GM23338 (cell line): ENCODE results near the gene AK6. TPM values are rescaled to one million over a fixed set of nuclear protein-coding genes. Genes with fewer than 3 reads are reported as not detected.

Experiments used
- ATAC-seq: fragments of 200-7000 bp; cut with Tn5 transposase; 3 replicates; pipeline ENCODE4 v1.9.1; 2020
- DNase-seq: peaks from one replicate; pipeline ENCODE4 v3.0.0-alpha.2; 2015; ENCODE audit warnings: low spot score
- H2AFZ ChIP-seq: fragments of 200-600 bp; sonication (generic); 2 replicates; pipeline ENCODE4 v1.8.0; 2016; ENCODE audit warnings: antibody characterized with exemption, mild to moderate bottlenecking, moderate library complexity
- H3F3A ChIP-seq: fragments of 200-600 bp; sonication (generic); replicated peaks from 2 replicates; pipeline ENCODE4 v1.8.0; 2017; ENCODE audit warnings: antibody characterized with exemption, mixed run types, low read depth
- H3K27ac ChIP-seq: fragments of 200-600 bp; sonication (generic); 2 replicates; pipeline ENCODE4 v1.6.1; 2016; ENCODE audit warnings: low read depth
- H3K27me3 ChIP-seq: fragments of 200-600 bp; sonication (generic); 2 replicates; pipeline ENCODE4 v1.8.0; 2016; ENCODE audit warnings: mild to moderate bottlenecking, mixed run types, moderate library complexity; ENCODE audit not compliant: insufficient read depth
- H3K36me3 ChIP-seq: fragments of 200-600 bp; sonication (generic); 2 replicates; pipeline ENCODE4 v1.8.0; 2016; ENCODE audit warnings: mild to moderate bottlenecking; ENCODE audit not compliant: insufficient read depth
- H3K4me1 ChIP-seq: fragments of 200-600 bp; sonication (generic); 2 replicates; pipeline ENCODE4 v1.8.0; 2016; ENCODE audit warnings: mild to moderate bottlenecking, moderate library complexity; ENCODE audit not compliant: insufficient read depth
- H3K4me2 ChIP-seq: fragments of 200-600 bp; sonication (generic); 2 replicates; pipeline ENCODE4 v1.7.1; 2017; ENCODE audit warnings: mixed run types
- H3K4me3 ChIP-seq: fragments of 200-600 bp; sonication (generic); 2 replicates; pipeline ENCODE4 v1.6.1; 2016; ENCODE audit warnings: mixed run types
- H3K79me2 ChIP-seq: fragments of 200-600 bp; sonication (generic); replicated peaks from 2 replicates; pipeline ENCODE4 v1.8.0; 2017; ENCODE audit warnings: mild to moderate bottlenecking; ENCODE audit not compliant: insufficient read depth
- H3K9me2 ChIP-seq: fragments of 200-600 bp; sonication (generic); 2 replicates; pipeline ENCODE4 v1.8.0; 2017; ENCODE audit not compliant: insufficient read depth
- H4K20me1 ChIP-seq: fragments of 200-600 bp; sonication (generic); replicated peaks from 2 replicates; pipeline ENCODE4 v1.8.0; 2017; ENCODE audit warnings: mild to moderate bottlenecking; ENCODE audit not compliant: insufficient read depth
- H3K27ac Mint-ChIP-seq: 2 replicates; pipeline ENCODE4 v1.8.0; 2020; ENCODE audit warnings: inconsistent platforms, mild to moderate bottlenecking, moderate library complexity, mixed read lengths
- H3K27me3 Mint-ChIP-seq: 3 replicates; pipeline ENCODE4 v1.8.0; 2022; ENCODE audit warnings: low read depth, mild to moderate bottlenecking, moderate library complexity, mixed read lengths, inconsistent platforms; ENCODE audit not compliant: insufficient read depth, poor library complexity
- H3K36me3 Mint-ChIP-seq: 3 replicates; pipeline ENCODE4 v1.8.0; 2021; ENCODE audit warnings: low read depth, mild to moderate bottlenecking, inconsistent platforms, moderate library complexity, mixed read lengths
- H3K4me1 Mint-ChIP-seq: 3 replicates; pipeline ENCODE4 v1.8.0; 2020; ENCODE audit warnings: mild to moderate bottlenecking, inconsistent platforms, mixed read lengths
- H3K4me3 Mint-ChIP-seq: 3 replicates; pipeline ENCODE4 v1.8.0; 2021; ENCODE audit warnings: moderate library complexity, mild to moderate bottlenecking, inconsistent platforms, mixed read lengths
- H3K9me3 Mint-ChIP-seq: 3 replicates; pipeline ENCODE4 v1.8.0; 2020; ENCODE audit warnings: moderate library complexity, mild to moderate bottlenecking, inconsistent platforms, mixed read lengths
- CREB1 ChIP-seq: fragments of 250-450 bp; sonication (Bioruptor Pico); IDR thresholded peaks from 2 replicates; pipeline ENCODE4 v1.5.0; 2020; ENCODE audit warnings: low read depth, mild to moderate bottlenecking, moderate library complexity
- CTCF ChIP-seq, 2 experiments: fragments of 200-600 bp in 1 of 2; sonication (generic) in 1 of 2; conservative IDR thresholded peaks; 2 replicates each; pipeline versions ENCODE4 v1.5.1 to v1.6.1; 2016 to 2017; ENCODE audit warnings: antibody characterized with exemption in 2 of 2, low read depth in 2 of 2, mild to moderate bottlenecking in 2 of 2, moderate library complexity in 1 of 2
- EZH2 ChIP-seq: fragments of 200-600 bp; sonication (generic); IDR thresholded peaks from one replicate; pipeline ENCODE4 v1.8.0; 2017; ENCODE audit warnings: antibody characterized with exemption, mild to moderate bottlenecking, low read depth; ENCODE audit not compliant: unreplicated experiment
- EZH2phosphoT487 ChIP-seq: fragments of 200-600 bp; sonication (generic); IDR thresholded peaks from one replicate; pipeline ENCODE4 v1.8.1; 2018; ENCODE audit warnings: antibody characterized with exemption; ENCODE audit not compliant: unreplicated experiment
- JUNB ChIP-seq: IDR thresholded peaks from one replicate; pipeline ENCODE4 v1.6.1; 2016; ENCODE audit warnings: antibody characterized with exemption; ENCODE audit not compliant: unreplicated experiment
- NANOG ChIP-seq: IDR thresholded peaks from 2 replicates; pipeline ENCODE4 v1.6.1; 2016; ENCODE audit warnings: antibody characterized with exemption, borderline replicate concordance
- POLR2AphosphoS5 ChIP-seq: IDR thresholded peaks from 2 replicates; pipeline ENCODE4 v1.6.1; 2016; ENCODE audit warnings: antibody characterized with exemption, low read depth
- REST ChIP-seq: IDR thresholded peaks from one replicate; pipeline ENCODE4 v1.6.1; 2018; ENCODE audit warnings: antibody characterized with exemption; ENCODE audit not compliant: unreplicated experiment
- STAT1 ChIP-seq: IDR thresholded peaks from one replicate; pipeline ENCODE4 v1.6.1; 2016; ENCODE audit warnings: antibody characterized with exemption; ENCODE audit not compliant: unreplicated experiment
- ZNF114 ChIP-seq: fragments of 250-450 bp; sonication (Bioruptor Pico); IDR thresholded peaks from 2 replicates; pipeline ENCODE4 v1.5.0; 2020; ENCODE audit warnings: mild to moderate bottlenecking, moderate library complexity
- ZNF331 ChIP-seq: fragments of 250-450 bp; sonication (Bioruptor Pico); IDR thresholded peaks from 2 replicates; pipeline ENCODE4 v1.5.0; 2020; ENCODE audit warnings: low read depth, mild to moderate bottlenecking, moderate library complexity
- polyA plus RNA-seq: library from polyadenylated mRNA; unstranded; fragments of >200 nt; fragmentation: Nextera tagmentation; extraction: Ambion mirVana; gene quantifications from 2 replicates; pipeline ENCODE4 v1.2.1, GENCODE V29; 2016
- total RNA-seq: library from RNA; depleted of rRNA; stranded (reverse); fragments of >200 nt; shearing (Covaris generic); gene quantifications from 2 replicates; pipeline ENCODE4 v1.2.3, GENCODE V29; 2014
- TF ChIP-seq, protein P1 (sequence below): IDR thresholded peaks from 2 replicates; pipeline ENCODE4 v1.6.1; 2016; ENCODE audit warnings: antibody characterized with exemption
- TF ChIP-seq, protein P2 (sequence below): fragments of 250-450 bp; sonication (Bioruptor Pico); IDR thresholded peaks from 2 replicates; pipeline ENCODE4 v1.5.0; 2020; ENCODE audit warnings: mild to moderate bottlenecking, moderate library complexity

Gene AK6
- total and polyA plus RNA-seq, 2 experiments from 2014 or later = 37.3 to 260 TPM

DNA sequence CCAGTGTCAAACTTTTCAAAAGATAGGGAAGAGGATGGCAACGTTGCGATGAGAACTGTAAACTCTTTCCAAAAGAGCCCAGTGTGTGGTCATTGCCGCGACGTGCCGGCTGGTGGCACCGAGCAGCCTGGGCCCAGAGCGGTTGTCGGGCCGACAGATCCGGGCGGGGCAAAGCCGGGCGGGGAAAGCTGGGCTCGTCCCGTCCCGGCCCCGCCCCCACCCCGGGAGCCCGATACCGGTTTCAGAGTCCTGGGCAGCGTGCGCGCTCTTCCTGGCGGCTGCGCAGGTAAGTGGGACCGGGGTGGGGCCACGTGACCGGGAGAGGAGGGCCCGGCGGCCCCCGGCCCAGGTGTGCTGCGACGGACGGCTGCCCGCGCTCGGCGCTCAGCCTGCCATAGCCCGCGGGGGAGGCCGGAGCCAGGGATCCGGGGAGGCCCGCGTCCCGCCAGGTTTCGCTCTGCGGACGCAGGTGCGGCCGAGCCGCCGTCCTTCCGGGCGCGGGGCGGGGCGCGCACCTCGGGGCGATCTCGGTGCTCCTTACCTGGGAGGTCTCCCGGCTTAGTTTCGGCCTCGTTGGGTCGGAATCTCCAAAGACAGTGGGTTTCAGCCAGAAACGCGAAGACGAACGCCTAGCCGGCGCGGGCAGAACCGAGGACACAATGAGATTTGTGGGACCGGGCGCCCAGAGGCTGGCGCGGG lies 45.7 kb upstream of the AK6 start, which contains the start of gene MARVELD2:
Gene MARVELD2, plus strand, starts transcription at position 232 of the 699 bp plus-strand sequence. CDS start 4,270 bp downstream, outside the sequence.
- Mint-ChIP-seq H3K9me3 (no peaks in the 10 kb centered on the region), H3K36me3 (peaks cover 20% of the 10 kb centered on the region), H3K4me3 (peak within 1 kb of the TSS; percentile 95), H3K4me1 (peaks cover 17% of the 10 kb centered on the region), H3K27me3 (peaks cover 4% of the 10 kb centered on the region), H3K27ac (peak within 1 kb of the TSS; percentile 96)
- Histone ChIP-seq H3F3A (peaks cover 9% of the 10 kb centered on the region), H3K27me3 (no peaks in the 10 kb centered on the region), H4K20me1 (peaks cover 6% of the 10 kb centered on the region; the same call in 1 of the 2 replicates), H3K79me2 (peaks cover 5% of the 10 kb centered on the region; the same call in 1 of the 2 replicates), H3K36me3 (peaks cover 5% of the 10 kb centered on the region), H3K9me2 (no peaks in the 10 kb centered on the region), H3K4me1 (peaks cover 11% of the 10 kb centered on the region), H2AFZ (peak within 1 kb of the TSS; percentile 93), H3K27ac (peak within 1 kb of the TSS; percentile 94), H3K4me2 (peak within 1 kb of the TSS; percentile 82), H3K4me3 (peak within 1 kb of the TSS; percentile 67)
- peak; percentile 95 for ATAC-seq
- DNase-seq = peak; percentile 97
- TF ChIP-seq JUNB (no peak), EZH2 (no peak), CTCF (conservative IDR thresholded peaks at IDR 0.05; ENCODE audit: low read depth in 2 of 2) (peak in 1 of 2 experiments; percentile 58; a peak in 2 of 4 replicates), POLR2AphosphoS5 (peak; percentile 81), NANOG (no peak), ZNF331 (CRISPR knock-in tag) (no peak), ZNF114 (no peak), EZH2phosphoT487 (no peak), CREB1 (CRISPR knock-in tag) (peak; percentile 69), REST (peak; percentile 9), STAT1 (no peak)
- TF ChIP-seq, protein P1, sequence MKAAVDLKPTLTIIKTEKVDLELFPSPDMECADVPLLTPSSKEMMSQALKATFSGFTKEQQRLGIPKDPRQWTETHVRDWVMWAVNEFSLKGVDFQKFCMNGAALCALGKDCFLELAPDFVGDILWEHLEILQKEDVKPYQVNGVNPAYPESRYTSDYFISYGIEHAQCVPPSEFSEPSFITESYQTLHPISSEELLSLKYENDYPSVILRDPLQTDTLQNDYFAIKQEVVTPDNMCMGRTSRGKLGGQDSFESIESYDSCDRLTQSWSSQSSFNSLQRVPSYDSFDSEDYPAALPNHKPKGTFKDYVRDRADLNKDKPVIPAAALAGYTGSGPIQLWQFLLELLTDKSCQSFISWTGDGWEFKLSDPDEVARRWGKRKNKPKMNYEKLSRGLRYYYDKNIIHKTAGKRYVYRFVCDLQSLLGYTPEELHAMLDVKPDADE = no peak
- TF ChIP-seq, protein P2, sequence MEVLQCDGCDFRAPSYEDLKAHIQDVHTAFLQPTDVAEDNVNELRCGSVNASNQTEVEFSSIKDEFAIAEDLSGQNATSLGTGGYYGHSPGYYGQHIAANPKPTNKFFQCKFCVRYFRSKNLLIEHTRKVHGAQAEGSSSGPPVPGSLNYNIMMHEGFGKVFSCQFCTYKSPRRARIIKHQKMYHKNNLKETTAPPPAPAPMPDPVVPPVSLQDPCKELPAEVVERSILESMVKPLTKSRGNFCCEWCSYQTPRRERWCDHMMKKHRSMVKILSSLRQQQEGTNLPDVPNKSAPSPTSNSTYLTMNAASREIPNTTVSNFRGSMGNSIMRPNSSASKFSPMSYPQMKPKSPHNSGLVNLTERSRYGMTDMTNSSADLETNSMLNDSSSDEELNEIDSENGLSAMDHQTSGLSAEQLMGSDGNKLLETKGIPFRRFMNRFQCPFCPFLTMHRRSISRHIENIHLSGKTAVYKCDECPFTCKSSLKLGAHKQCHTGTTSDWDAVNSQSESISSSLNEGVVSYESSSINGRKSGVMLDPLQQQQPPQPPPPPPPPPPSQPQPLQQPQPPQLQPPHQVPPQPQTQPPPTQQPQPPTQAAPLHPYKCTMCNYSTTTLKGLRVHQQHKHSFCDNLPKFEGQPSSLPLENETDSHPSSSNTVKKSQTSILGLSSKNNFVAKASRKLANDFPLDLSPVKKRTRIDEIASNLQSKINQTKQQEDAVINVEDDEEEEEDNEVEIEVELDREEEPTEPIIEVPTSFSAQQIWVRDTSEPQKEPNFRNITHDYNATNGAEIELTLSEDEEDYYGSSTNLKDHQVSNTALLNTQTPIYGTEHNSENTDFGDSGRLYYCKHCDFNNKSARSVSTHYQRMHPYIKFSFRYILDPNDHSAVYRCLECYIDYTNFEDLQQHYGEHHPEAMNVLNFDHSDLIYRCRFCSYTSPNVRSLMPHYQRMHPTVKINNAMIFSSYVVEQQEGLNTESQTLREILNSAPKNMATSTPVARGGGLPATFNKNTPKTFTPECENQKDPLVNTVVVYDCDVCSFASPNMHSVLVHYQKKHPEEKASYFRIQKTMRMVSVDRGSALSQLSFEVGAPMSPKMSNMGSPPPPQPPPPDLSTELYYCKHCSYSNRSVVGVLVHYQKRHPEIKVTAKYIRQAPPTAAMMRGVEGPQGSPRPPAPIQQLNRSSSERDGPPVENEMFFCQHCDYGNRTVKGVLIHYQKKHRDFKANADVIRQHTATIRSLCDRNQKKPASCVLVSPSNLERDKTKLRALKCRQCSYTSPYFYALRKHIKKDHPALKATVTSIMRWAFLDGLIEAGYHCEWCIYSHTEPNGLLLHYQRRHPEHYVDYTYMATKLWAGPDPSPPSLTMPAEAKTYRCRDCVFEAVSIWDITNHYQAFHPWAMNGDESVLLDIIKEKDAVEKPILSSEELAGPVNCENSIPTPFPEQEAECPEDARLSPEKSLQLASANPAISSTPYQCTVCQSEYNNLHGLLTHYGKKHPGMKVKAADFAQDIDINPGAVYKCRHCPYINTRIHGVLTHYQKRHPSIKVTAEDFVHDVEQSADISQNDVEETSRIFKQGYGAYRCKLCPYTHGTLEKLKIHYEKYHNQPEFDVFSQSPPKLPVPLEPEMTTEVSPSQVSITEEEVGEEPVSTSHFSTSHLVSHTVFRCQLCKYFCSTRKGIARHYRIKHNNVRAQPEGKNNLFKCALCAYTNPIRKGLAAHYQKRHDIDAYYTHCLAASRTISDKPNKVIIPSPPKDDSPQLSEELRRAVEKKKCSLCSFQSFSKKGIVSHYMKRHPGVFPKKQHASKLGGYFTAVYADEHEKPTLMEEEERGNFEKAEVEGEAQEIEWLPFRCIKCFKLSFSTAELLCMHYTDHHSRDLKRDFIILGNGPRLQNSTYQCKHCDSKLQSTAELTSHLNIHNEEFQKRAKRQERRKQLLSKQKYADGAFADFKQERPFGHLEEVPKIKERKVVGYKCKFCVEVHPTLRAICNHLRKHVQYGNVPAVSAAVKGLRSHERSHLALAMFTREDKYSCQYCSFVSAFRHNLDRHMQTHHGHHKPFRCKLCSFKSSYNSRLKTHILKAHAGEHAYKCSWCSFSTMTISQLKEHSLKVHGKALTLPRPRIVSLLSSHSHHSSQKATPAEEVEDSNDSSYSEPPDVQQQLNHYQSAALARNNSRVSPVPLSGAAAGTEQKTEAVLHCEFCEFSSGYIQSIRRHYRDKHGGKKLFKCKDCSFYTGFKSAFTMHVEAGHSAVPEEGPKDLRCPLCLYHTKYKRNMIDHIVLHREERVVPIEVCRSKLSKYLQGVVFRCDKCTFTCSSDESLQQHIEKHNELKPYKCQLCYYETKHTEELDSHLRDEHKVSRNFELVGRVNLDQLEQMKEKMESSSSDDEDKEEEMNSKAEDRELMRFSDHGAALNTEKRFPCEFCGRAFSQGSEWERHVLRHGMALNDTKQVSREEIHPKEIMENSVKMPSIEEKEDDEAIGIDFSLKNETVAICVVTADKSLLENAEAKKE = no peak
